Stimulated activated CD8-positive, alpha-beta memory T cell treated with anti-CD3 and anti-CD28 coated beads, Interleukin-7, amount 100 ng/mL, for 4 hours (primary cell): ENCODE measurements around the gene ULK2.
"Not testable (repeated sequence)": the region's sequence is repeated elsewhere in the genome, so short reads cannot be mapped to it uniquely, and the experiment has no call there.

Experiments
- DNase-seq, 2 donors: peaks; one replicate each; pipeline ENCODE4 v3.0.0-alpha.2; 2020; ENCODE audit warnings: low read depth in 2 of 2

Gene ULK2

GRCh38 chr17:19865021-19865420 lies 2.7 kb downstream of the ULK2 start:
- DNase-seq: no peak

DNA sequence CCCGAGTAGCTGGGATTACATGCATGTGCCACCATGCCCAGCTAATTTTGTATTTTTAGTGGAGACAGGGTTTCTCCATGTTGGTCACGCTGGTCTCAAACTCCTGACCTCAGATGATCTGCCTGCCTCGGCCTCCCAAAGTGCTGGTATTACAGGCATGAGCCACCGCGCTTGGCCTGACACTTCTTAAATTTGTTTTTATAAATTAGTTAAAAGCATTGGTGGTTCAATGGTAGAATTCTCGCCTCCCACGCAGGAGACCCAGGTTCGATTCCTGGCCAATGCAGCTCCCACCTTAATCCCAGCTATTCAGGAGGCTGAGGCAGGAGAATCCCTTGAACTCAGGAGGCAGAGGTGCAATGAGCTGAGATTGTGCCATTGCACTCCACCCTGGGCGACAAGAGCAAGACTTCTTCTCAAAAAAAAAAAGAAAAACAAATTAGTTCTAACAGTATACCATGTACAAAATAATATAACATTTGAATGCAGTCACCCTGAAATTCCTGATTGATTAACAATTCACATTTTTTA lies 7.0 kb downstream of the ULK2 start:
- not testable (repeated sequence) for DNase-seq

- no peak for DNase-seq
Measured at GRCh38 chr17:19857640-19858039, 10.1 kb downstream of the ULK2 start.

- no peak for DNase-seq
Measured at GRCh38 chr17:19833914-19834313, 33.8 kb downstream of the ULK2 start.

GRCh38 chr17:19830061-19830460 lies 37.7 kb downstream of the ULK2 start:
- no peak for DNase-seq

DNA sequence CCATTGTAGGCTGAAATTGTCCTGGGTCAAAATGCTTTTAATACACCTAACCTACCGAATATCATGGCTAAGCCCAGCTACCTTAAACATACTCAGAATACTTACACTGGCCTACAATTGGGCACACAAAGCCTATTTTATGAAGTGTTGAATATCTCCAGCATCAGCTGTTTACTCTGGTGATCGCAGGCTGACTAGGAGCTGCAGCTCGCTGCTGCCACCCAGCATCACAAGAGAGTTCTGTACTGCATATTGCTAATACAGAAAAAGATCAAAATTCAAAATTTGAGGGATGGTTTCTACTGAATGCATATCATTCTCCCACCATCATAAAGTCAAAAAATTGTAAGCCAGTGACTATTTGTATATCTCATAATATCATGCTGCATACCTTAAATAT lies 55.3 kb downstream of the ULK2 start:
- no peak for DNase-seq

- no peak for DNase-seq
Measured at GRCh38 chr17:19805006-19805405, 62.7 kb downstream of the ULK2 start.

- DNase-seq: no peak
Measured at GRCh38 chr17:19800571-19800970, 67.2 kb downstream of the ULK2 start.

- no peak for DNase-seq
Measured at GRCh38 chr17:19799796-19800195, 67.9 kb downstream of the ULK2 start.

DNA sequence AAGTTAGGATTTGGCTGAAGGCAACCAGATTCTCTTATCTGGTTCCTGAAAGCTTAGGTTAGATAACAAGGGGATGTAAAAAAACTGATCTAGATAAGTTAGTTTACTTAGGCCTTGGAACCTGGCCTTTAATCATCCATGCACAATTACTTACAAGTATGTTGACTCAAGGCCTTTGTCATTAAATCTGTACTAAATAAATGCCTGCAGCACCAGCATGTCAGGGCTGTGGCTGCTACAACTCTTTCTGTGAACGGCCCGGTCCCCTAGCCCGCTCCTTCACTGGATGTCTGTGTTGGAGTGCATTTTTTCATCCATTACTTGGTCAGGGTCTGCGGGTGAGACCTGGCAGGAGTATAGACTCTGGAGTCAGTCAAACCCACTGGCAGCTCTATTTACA lies 71.3 kb downstream of the ULK2 start:
- no peak for DNase-seq

DNA sequence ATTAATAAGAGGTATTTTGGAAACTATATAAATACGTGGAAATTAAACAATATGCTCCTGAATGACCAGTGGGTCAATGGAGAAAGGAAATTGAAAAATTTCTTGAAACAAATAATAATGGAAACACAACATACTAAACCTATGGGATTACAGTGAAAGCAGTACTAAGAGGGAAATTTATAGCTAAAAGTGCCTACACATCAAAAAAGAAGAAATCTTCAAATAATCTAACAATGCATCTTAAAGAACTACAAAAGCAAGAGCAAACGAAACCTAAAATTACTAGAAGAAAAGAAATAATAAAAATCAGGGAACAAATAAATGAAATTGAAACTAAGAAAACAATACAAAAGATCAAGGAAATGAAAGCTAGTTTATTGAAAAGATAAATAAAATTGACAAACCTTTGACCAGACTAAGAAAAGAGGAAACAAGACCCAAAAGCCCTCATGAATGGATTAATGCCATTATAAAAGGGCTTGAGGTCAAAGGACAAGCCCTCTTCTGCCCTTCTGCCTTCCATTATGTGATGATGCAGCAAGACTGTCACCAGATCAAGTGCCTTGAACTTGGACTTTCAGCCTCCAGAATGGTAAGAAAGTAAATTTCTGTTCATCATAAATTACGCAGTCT lies 75.7 kb downstream of the ULK2 start:
- DNase-seq: no peak

DNA sequence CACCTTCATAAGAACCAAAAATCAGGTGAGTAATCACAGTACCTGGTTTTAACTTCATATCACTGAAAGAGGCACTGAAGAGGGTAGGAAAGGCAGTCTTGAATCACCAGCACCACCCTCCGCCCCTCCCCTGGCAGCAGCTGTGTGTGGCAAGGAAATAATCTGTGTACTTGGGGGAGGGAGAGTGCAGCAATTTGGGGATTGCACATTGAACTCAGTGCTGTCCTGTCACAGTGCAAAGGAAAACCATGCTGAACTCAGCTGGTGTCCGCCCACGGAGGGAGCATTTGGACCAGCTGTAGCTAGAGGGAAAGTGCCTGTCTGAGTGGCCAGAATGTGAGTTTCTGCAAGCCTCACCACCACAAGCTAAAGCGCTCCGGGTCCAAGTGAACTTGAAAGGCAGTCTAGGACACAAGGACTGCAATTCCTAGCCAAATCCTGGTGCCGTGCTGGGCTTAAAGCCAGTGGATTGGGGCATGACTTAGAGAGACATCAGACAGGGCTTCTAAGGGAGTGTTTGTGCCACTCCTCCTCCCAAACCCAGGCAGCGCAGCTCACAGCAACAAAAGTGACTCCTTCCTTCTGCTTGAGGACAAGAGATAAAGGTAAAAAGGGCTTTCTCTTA lies 79.9 kb downstream of the ULK2 start:
- DNase-seq: no peak

- DNase-seq: no peak
Measured at GRCh38 chr17:19785854-19786253, 81.9 kb downstream of the ULK2 start.

GRCh38 chr17:19781488-19782458 lies 86.0 kb downstream of the ULK2 start:
- DNase-seq: no peak

GRCh38 chr17:19780846-19781245 lies 86.9 kb downstream of the ULK2 start:
- no peak for DNase-seq

DNA sequence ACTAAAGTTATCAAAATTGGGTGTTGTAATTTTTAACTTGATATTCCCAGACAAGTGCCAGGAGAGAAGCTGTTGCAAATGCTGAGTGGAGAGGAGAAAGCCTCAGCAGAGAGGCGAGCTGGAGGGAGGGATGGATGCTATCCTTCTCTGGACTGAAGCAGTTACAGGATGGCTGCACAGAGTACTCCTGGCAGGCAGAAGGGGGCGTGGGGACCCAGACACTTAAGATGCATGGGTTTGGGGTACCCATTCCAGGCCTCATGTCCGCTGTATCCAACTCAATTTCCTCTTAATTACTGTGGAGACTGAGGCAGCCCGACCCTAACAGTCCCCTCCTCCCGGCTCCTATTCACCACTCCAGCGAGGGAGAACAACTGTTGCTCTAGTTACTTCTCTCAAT lies 94.2 kb downstream of the ULK2 start:
- no peak for DNase-seq

DNA sequence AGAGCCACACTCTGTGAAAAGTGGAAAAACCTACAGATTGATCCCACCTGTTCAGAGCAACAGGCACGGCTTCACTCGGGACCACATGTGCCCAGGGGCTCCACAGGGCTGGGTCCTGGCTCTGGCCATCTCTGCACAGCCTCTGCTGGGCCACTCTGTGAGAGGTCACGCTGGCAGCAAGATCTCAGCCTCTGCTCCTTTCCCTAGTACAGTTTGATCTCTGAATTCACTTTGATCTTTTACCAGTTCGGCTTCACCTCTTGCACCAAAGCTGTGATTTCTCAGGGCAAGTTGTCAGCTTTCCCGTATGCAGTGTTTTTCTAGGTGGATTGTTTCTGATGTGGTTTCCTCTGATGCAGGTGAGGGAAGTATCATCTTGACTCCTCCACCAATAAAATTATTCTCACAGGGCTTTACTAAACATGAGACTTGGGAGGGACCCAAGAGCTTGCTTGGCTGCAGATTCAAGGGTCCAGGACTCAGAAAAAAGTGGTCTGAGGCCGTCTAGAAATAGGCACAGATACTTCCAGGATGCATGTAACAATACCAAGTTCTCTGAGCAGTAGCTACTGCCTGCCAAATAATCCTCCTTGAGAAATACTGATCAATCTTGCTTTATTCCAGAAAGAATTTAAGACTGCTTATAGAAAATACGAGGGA lies 95.6 kb downstream of the ULK2 start:
- DNase-seq: no peak

DNA sequence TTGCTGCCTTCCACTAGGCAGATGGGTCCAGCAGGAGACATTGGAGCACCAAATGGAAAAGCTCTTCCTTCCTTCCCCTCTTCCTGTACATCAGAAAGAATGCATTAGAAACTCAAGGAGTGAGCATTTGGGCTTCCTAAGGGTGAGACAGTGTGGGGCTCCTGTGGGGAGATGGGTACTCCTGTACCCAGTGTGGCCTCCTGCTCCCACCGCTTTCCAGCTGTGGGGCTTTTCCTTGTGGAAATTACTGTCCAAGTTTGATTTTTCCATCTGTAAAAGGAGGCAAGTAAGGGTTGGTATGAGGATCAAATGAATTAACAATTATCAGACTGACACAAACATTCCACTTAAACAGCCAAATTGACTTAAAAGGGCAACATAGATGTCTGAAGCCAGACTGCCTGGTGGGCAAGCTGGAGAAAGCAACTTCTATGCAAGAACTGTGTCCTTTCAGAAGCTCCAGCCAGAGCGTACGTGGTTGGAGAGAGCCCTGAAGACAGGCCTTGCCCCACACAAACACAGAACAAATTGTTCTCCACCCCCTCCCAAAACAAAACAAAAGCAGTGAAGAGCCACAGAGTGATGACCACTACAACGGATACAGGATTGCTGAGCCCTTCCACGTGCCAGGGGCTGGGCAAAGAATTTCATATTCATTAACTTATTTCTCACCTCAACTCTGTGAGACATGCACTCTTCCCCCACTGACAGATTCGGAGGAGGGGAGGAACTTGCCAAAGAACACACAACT lies 96.6 kb downstream of the ULK2 start:
- DNase-seq: no peak

DNA sequence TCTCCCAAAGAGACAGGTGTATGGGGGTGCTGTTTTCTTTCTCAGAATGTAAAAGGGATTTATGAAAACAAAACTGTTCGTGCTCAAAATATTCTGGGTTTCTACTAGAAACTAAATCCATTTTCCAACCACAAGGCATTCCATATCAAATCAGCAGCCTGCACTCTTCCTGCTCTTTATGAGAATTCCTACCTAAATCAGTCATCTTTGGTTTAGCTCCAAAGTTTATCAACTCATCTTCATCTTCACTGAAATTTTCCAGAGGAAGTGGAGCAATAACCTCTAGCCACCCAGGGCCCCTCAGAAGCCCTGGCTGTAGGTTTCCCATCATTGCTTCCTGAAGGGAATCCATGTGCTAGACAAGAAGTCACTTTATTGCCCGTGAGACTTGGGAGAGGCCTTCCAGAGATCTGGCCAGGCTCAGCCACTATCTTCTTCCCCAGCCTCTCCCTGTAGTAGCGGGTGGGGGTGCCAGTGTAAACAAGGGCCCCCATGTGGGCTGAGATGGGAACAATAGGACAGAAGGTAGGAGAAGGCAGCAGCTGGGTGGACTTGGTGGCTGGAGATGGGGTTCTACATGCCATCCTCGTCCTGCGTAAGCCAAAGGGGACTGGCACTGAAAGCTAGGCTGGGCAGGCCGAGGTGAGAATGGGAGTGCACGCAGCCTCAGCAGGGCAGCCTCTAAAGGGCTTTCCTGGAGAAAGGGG lies 97.6 kb downstream of the ULK2 start:
- no peak for DNase-seq

DNA sequence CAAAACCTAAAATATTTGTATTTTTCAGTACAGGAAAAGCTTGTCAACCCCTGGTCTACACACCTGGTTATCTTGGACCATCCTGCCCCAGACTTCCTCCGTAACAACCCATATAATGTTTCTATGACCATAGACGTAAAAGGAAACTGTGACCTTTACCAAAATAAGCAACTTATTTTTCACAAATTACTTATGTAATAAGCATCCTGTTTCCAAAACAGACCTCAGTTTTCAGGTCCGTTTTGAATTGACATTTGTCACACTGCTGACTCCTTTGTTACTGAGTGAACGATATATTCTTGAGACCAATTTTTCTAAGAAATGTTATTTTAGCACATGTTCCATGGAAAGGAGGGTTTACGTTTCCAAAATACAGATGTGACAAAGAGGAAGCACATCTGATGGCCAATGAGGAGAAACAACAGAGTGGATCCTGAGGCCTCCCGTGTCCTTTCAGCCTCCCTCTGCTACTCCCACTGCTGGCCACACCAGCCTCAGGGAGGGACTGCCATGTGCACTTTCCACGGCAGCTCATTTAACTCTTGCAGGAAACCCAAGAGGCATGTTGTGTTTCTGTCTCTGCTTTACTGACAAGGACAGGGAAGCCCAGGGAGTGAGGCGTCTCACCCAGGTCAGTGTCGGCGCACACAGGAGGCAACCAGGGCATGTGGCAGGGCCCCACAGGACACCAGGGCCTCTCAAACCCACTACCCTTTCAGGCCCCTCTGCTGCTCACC lies 99.5 kb downstream of the ULK2 start:
- no peak for DNase-seq
